ENCODE measurements around the gene NLRP5.
"Not testable (repeated sequence)": the region's sequence is repeated elsewhere in the genome, so short reads cannot be mapped to it uniquely, and the experiment has no call there.

The NLRP5 gene

DNA sequence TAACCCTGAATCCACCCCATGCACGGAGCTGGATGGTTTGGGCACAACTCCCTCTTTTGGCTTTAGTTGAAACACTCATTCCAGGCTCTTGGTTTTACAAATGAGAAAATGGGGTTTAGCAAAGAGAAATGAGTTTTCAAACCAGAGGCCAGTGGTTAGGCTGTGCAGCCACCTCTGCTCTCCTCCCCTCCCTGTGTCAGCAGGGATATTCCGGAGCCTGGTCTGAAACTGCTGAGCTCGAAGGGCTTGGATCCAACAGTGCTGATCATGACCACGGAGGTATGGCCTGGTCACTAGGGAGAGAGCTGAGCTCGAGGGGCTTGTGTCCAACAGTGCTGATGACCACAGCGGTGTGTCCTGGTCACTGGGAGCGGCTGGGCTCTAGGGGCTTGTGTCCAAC lies 93.0 kb downstream of the NLRP5 start:
- DNase-seq, result no peak

DNA sequence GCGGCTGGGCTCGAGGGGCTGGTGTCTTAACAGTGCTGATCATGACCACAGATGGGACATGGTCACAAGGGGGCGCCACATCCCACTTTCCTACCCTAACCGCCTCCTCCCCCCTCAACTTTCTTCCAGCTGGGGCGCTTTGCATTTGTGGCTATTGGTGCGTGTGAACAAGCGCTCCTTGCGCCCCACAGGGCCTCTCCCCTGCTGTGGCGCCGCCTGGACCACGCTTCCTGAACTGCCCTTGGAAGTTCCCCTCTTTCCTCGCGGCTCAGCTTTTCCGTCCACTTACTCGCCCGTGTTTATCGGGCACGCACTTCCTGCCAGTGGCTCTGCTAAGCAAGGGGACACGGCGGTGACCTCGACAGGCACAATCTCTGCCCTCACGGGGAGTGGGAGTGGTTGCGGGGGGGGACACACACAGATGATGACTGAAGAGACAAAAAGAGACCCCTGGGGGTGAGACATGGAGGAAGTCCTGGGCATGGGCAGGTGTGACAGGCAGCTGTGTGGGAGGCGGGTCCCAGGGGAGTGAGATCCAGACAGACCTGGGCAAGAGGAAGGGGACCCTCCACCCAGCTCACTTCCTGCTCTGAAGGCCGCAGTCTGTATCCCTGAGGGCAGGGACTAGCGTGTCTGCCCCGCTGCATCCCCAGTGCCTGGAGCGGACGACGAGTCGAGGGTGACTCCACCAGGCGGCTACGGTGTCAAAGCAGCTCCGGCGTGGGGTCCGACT lies 94.3 kb downstream of the NLRP5 start:
- DNase-seq, result no peak

DNA sequence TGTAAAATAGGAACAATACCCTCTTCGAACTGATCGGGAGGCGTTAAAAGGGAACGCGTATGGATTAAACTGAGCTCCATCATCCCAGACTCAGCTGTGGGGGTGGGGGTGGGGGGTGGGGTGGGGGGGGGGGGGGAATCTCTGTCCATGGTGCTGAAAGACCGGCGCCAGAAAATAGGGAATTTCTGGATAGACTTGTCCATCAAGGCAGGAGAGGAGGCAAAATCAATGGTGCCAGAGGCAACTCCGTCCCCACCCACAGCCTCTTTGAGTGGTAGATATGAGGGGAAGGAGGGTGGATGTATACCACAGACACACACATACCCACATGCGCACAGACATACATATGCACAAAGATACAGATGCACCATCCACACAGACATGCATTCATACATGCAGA lies 97.1 kb downstream of the NLRP5 start:
- DNase-seq, result no peak

DNA sequence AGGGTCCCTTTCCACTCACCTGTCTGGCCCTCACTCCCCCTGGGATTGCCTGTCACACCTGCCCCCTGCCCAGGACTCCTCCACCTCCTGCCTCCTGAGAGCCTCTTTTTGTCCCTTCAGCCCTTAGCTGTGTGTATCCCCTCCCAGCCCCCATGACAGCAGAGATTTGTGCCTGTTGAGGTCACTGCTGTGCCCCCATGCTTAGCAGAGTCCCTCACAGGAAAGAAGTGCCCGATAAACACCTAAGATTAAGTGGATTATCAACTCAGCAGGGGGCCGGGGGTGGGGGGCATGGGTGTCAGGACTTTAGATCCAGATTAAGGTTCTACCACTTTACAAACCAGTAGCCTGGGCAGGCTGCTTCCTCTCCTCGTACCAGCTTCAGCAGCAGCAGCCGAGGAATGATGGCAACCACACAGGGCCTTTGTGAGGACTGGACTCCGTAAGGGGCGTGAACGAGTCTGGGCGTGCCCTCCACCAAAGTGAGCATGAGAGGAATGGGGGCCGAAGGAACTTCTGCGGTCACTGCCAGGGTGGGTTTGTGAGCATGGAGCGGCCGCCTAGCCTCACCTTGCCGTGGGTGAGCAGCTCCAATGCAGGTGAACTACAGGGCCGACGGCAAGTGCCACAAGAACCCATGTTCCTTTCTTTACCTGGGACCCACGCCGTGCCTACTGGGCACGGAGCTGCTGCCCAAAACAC lies 98.4 kb downstream of the NLRP5 start:
- no peak for DNase-seq

DNA sequence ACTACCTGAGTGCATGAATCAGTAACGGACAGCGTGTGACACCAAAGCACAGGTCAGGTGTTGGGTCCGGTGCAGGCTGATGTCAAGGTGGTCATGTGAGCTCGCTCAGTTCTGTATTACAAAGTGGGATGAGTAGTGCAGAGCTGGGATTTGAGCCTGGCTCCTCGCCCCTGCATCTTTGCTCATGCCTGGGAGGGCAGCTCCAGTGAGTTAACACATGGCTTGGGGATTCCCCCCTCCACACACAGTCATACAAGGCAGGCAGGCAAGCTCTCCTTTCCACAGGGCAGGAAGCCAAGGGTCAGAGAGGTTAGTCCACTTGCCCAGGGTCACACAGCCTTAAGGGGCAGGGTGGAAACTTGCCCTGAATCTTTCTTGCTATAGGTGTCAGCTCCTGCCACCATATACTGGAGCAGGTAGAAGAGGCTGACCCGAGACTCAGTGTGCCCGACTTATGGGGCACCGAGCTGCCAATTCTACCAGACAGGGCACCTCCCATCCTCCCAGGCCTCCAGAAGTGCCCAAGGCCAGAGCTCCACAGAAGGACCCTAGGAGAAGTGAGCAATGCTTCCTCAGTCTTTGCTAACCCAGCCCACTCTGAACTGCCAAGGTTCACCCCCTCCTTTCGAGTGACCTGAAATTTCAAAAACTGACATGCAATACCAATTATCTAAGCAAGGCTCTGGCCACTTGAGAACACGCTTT lies 99.1 kb downstream of the NLRP5 start:
- DNase-seq, result no peak

DNA sequence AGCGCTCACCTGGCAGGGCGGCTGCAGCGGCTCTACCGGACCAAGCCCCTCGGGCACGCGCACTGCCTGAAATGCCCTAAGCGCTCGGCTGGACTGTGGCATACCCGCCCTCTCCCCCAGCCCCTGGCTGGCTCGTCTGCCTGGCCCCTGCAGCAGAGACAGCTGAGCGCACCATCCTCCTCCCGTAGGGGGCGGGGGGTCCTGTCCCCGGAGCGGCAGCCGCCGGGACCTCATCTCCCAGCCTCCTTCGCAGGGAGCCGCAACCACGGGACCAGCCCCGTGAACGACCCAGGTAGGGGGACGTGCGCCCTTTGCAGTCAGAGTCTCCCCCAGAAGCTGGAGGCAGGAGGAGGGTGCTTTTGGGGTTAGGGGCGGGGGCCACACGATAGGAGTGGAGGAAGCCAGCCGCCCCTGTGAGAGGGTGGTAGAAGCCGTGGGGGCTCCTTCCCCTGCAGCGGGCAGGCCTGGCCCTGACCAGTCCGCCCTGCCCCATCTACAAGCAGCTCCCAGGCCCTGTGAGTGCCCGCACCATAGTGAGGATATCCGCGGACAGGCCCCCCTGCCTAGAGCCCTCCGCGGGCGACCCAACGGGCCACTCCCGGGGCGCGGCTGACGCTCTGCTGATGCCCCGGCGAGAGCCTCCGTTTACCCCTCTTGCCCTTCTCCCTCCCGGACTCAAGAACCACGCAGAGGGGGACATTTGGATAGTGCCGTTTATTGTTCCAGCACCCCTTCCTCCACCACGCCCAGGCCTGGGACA lies 100.3 kb downstream of the NLRP5 start:
- no peak for DNase-seq

DNA sequence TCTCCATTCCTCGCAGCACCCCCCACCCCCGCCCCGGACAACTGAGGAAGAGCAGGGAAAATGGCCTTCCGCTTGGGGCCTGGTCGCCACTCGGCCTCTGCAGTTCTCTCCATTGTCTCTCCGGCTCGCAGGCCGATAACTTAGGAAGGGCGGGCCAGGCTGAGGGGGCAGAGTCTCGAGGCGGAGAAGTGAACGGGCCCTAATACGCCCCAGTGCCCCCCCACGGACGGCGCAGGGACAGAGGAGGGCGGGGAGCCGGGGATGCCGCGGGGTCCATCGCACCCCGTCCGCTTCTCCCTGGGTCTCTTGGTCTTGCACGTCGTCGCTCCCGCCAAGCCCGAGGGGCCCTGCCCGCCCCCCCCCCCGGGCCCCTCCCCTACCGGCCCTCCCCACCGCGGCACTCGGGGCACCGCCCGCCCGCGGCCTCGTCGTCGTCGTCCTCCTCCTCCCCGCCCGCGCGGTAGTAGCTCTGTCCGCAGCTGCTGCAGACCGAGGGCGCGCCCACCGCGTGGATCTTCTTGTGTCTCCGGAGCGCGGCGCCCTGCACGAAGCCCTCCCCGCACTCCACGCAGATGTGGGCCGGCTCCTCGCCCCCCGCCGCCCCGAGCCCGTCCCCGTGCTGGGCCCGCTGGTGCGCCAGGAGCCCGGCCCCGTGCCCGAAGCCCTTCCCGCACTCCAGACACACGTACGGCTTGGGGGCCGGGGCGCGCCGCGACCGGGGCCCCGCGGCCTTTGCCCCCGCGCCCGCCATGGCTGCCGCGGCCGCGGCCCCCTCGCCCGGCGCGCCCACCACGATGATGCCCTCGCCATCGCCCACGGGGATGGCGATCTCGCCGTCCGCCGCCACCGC lies 101.3 kb downstream of the NLRP5 start:
- DNase-seq, result no peak

DNA sequence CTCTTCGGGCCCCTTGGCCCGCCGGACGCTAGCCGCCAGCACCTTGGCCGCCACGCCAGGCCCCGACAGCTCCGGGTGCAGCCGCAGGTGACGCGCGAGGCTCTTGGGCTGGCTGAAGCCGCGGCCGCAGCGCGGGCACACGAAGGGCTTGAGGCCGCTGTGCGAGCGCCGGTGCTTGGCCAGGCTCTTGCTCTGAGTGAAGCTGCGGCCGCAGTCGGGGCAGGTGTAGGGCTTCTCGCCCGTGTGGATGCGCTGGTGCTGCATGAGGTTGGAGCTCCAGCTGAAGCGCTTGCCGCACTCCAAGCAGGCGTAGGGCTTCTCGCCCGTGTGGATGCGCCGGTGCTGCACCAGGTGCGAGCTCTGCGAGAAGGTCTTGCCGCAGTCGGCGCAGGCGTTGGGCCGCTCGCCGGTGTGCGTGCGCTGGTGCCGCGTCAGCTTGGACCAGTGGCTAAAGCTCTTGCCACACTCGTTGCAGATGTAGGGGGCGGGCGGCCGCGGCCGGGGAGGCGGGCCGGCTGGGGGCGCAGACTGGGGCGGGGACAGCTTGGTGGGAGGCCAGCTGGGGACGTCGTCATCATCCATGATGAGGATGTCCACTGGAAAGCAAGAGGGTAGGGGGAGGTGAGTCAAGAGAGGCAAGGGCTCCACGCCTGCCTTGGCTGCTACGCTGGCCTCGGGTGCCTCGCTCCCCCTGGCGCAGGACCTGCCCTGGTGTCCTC lies 102.1 kb downstream of the NLRP5 start:
- no peak for DNase-seq

DNA sequence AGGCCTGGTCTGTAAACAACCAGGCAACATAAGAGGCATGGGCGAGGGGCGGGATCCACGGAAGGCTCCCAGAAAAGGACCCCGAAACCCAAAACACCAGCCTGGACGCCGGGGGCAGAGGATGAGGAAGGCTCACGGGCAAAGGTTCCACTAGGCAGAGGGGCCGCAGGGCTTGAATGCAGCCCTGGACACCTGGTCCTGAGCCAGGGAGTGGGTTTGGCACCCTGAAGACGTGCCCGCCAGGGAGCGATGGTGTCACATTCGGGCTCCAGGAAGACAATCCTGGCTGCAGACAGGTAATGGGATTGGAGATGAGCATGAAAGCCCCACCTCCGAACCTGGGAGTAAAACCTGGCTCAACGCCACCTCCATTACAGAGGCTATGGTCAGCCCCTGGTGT lies 102.8 kb downstream of the NLRP5 start:
- DNase-seq, result no peak

DNA sequence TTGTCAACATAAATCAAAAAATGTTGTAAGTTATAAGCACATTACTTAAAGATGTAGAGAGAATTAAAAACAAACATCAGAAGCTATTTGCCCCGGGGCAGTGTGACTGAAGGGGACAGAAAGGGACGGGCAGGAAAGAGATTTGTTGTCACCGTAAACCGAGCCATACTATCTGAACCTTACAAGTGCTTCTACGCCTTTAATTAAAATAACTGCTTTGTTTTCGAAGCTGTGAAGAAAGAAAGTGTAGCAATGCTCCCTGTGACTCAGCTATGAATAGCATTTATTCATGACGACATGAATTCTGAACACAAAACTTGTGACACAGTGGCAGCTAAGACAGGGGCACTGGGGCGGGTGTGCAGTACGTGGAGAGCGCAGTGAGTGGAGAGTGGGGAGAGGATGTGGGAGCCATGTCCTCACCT lies 104.5 kb downstream of the NLRP5 start:
- no peak for DNase-seq

DNA sequence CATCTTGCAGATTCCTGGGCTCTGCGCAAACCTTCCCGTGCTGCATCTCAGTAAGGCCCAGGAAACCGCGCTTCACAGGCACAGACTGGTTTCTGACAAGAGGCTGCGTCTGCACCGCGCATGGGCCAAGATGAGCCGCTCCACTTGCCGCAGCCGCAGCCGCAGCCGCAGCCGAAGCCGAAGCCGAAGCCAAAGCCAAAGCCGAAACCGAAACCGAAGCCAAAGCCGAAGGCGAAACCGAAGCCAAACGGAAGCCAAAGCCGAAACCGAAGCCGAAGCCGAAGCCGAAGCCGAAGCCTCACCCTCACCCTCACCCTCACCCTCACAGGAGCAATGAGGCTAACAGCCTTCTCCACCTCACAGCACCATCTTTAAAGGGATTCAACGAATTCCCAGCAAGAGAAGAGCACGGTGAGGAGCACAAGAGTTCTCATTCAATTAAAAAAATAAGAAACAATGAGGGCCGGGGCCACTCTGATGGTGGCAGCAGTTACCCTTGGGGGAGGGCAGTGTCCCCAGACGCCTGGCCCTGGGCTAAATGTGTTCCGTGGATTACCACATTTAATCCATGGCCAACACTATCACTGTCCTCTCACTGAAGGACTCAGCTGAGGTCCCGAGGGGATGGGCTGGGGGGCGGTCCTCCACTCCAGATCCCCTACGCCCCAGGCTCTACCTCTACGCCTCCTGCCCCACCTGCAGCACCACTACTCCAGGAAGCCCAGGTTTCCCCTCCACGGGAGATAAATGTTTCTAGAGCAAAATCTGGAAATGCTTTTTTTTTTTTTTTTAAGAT lies 105.4 kb downstream of the NLRP5 start:
- DNase-seq, result no peak

DNA sequence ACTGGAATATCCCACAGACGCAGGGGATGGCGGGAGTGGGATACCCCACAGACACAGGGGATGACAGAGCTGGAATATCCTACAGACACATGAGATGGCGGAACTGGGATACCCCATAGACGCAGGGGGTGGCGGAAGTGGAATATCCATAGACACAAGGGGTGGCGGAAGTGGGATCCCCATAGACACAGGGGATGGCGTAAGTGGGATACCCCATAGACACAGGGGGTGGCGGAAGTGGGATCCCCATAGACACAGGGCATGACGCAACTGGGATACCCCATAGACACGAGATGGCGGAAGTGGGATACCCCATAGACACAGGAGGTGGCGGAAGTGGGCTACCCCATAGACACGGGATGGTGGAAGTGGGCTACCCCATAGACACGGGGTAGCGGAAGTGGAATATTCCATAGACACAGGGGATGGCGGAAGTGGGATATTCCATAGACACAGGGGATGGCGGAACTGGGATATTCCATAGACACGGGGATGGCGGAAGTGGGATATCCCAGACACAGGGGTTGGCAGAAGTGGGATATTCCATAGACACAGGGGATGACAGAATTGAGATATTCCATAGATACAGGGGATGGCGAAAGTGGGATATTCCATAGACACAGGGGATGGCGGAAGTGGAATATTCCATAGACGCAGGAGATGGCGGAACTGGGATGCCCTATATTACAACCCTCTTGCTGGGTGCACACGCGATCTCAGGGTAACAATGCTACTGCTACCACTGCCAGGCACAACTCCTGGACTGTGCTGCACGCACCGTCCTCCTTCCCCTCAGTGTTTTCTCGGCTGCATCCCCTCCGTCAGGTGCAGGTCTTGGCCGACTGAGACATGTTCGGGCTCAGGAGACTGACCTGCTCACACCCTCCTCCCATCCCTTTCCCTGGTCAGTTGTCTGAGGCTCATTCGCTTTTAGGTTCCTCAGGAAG lies 106.4 kb downstream of the NLRP5 start:
- DNase-seq, result no peak

DNA sequence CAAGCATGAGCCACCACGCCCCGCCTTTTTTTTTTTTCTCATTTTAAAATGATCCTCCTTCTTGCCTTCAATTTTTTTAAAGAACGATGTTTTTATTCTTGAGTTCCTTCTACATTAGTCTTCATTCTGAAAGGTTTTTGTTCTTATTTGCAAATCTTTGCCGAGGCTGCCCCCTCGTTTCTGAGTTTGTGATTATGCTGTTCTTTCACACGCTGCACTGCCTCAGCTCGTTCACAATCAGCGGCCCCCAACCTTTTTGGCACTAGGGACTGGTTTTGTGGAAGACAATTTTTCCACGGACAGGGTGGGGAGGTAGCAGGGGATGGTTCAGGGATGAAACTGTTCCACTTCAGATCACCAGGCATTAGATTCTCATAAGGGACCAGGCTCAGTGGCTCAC lies 107.9 kb downstream of the NLRP5 start:
- DNase-seq, result no peak

DNA sequence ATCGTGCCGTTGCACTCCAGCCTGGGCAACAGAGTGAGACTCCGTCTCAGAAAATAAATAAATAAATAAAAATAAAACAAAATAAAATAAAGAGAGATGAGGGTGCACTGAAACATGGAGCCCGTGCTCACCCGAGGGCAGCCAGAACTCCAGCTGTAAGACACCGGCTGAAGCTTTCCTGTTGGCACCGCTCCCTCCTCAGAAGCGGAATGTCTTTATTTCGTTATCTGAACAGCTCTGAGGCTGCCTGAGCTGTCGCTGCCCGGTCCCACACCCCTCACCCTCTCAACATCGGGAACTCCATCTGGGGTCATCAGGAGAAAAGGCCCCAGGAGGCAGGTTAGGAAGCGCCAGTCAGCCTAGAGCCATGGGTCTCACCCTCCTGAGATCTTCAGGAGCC lies 110.1 kb downstream of the NLRP5 start:
- DNase-seq, result no peak

DNA sequence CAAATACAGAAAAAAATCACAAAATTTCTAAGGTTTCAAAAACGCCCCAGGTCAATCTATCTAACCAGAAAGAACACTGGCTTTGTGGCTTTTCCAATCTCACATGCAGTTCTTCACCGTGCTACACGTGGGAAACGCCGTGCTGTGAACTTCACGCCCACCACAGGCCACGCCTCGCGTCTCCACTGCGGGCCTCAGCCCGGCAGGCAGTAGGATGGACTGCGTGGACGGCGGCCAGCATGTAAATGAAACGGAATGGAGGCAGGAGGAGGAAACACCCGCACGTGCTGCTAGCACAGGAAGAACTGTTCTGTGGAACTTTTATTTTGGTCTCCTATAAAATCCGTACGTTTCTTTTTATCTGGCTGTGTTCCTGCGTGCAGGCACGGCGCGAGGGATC lies 110.7 kb downstream of the NLRP5 start:
- no peak for DNase-seq

DNA sequence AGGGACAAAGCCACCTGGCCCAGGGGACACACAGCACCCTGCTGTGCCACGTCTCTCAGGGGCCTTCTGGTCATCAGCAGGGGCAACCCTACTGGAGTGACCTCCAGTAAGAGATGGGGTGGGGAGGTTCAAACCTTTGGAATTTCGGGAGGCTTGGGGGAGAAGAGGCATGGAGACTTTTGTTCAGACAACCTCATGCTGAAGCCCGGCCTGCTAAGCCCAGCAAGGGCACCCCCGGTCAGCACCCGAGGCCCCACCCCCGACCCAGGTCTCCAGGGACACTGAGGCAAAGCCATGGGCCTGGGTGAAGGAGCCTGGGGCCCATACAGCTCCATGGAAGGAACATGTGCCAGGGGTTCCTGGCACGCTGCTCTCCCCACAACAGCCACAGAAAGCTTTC lies 111.2 kb downstream of the NLRP5 start:
- DNase-seq, result no peak

DNA sequence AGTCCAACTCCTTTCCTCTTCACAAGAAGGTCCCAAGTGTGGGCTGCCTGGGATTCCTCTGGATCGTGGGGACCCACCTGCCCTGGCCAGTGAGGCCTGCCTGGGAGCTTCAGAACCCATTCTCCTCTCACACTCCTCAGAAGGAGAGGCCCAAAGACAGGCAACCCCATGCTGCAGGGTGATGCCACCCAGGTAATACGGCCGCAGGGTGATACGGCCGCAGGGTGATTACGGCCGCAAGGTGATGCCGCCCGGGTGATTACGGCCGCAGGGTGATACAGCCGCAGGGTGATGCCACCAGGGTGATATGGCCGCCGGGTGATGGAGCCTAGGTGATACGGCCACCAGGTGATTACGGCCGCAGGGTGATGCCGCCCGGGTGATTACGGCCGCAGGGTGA lies 111.7 kb downstream of the NLRP5 start:
- not testable (repeated sequence) for DNase-seq

DNA sequence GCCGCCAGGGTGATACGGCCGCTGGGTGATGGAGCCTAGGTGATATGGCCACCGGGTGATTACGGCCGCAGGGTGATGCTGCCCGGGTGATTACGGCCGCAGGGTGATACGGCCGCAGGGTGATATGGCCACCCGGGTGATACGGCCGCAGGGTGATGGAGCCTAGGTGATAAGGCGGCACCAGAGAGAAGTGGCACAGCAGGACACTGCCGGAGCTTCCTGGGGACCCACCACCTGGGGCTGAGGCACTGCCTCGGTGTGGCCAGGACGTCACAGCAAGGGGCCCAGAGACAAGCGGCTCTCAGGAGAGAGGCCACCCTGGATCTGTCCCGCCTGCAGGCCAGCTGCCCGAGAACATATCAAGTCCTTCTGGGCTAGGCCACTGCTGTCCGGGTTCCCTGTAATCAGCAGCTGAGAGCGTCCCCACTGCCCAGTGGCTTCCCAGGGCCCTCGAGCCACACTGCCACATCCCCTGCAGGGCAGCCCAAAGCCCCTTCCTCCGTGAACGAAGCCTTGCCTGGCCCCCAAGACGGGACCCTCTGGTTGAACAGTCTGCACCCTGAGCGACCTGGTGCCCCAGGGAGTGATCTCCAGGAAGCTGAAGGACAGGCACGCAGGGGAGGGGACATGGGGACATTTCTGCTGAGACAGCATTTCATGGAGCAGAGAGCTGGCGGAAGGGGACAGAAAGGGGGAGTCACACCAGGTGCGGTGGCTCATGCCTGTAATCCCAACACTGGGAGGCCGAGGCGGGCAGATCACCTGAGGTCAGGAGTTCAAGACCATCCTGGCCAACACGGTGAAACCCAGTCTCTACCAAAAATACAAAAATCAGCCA lies 112.4 kb downstream of the NLRP5 start:
- DNase-seq, result no peak

Measured in NK-92 treated with Interleukin-12 subunit alpha and Interleukin-12 subunit beta, amount 100 ng/mL, for 24 hours (cell line).